HG03575 (cell line): ENCODE results near the gene TES.

Experiments
- ATAC-seq: cut with Tn5 transposase; IDR thresholded peaks from one replicate; pipeline ENCODE4 v1.9.1; 2021; ENCODE audit not compliant: unreplicated experiment, insufficient number of reproducible peaks, low FRiP score; ENCODE audit errors: extremely low read depth

The TES gene

DNA sequence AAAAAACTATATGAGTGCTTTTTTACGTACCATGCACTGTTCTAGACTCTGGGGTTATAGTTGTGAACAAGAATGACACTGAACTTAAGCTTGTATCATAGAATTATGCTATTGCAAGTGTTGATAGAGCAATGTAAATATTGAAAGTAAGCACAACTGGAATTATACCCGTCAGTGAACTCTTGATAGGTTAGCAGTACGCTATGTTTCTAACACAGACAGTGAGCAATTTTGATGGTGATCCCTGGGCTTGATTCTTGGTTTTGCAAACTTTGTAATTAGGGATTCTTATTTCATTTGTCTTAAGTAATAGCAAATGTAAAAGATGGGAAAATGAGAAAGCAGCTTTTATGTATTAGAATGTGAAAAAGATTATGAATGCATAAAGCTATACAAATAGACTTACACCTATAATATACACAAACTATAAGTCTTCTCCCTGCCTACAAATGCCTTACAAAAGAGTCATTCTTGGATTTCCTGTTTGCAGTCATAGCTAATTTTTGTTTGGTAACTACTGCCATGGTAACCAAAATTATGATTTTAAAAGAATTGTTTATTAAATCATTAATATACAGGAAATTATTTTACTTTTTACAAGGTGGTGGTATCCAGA lies 6.7 kb downstream of the TES start:
- ATAC-seq: no peak

DNA sequence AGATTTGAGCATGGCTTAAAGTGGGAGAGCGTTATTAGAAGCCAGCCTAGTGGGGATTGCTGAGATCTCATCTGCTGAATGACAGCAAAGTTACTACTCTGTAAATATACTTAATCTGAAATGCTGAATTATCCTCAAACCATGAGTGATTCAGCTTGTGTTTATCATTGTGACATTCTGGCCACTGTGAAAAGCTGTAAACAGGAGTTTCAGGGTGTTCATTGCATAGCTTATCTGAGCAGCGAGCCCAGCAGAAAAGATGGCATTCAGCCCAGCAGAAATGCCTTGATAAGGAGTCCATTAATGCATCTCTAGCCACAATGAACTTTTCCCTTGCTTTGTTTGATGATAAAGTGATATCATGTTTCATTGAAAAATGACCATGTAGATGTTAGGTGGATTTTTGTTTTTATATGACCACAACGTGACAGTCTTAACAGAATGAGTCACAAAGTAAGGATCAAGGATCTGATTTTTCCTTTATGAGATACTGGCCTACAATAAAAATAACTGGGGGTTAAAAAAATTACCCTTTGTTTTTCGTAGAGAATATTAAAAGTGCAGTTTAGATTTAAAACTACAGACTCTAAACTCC lies 7.8 kb downstream of the TES start:
- ATAC-seq: no peak

DNA sequence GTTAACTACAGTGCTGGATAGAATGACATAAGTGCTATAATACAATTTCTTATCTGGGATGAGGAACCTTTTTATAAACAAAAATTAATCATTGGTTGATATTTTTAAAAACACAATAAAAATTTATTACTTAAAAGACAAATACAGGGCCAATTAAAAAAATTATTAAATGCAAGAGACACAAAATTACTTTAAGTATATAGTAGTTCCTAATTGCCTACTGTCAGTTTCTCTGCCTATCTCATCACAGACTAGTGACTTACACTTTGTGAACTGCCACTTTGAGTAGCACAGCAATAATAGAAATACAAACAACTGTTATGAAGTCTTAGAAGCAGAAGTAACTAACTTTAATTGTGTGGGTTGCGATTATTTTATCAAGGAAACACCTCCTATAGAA lies 8.4 kb downstream of the TES start:
- ATAC-seq: no peak

DNA sequence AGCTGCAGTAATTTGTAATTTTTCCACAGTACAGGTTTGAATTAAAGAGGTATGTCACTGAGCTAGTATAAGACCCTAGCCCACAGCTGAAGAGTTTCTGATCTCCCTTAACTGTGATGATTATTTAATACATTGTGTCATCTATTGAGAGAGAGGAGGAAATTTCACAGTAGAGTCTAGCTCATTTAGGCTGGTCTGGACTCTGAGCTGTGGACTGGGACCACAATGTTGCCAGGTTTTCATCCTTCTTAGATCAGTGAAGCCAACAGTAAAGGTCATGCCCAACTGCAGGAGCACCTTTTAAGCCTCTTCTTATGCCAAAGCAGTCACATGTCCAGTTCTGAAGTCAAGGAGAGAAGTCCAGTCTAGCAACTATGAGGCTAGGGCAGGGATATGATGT lies 8.9 kb downstream of the TES start:
- ATAC-seq: no peak

DNA sequence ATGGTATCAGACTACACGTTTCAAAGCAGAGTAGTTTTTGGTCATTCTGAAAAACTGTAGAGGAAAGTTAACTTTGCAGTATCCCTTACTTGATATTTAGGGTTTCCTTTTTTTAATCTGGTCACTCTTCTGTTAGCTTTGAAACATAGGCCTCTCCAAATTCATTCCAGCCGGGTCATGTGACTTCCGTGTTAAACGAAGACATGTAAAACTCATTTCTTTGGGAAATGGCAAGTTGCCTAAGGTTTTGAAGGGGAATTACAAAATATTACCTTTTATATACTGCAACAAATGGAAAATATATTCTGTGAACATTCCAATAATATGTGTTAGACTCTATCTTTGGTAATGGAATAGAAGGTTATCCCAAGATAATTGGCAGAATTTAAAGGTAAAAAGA lies 9.5 kb downstream of the TES start:
- no peak for ATAC-seq

DNA sequence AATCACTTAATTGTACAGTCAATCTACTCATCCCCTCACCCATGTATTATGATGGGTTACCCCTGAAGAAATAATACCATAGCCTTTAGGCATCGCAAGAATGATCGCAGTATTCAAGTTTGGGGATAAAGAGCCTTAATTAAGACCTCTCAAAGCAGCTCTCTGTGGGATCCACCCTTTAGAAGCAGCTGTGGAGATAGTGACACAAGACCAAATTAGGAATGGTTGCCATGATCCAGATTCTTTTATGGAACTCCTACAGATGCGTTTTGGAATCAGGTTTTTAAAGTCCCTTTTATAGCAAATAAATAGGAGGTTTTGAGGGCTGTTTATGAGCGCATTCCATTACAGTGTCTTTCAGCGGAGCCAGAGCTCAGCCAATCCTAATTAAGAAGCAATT lies 12.2 kb downstream of the TES start:
- no peak for ATAC-seq

DNA sequence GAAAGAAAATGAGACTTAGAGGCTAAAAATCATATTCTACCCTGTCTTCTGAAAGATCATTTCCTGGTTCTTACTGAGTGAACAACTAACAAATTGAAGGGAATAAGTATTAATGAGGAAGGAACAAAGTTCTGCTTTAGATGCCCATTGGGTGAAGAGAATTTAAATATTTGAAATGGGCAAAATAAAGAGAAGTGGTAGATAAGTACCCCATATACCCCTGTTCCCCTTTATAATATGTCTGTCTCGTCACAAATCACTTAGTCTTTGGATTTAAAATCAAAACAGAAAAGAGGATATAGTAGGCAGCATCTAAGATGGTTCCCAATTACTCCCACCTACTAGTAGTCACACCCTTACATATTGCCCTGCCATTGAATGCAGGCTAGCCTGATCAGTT lies 13.2 kb downstream of the TES start:
- ATAC-seq: no peak

DNA sequence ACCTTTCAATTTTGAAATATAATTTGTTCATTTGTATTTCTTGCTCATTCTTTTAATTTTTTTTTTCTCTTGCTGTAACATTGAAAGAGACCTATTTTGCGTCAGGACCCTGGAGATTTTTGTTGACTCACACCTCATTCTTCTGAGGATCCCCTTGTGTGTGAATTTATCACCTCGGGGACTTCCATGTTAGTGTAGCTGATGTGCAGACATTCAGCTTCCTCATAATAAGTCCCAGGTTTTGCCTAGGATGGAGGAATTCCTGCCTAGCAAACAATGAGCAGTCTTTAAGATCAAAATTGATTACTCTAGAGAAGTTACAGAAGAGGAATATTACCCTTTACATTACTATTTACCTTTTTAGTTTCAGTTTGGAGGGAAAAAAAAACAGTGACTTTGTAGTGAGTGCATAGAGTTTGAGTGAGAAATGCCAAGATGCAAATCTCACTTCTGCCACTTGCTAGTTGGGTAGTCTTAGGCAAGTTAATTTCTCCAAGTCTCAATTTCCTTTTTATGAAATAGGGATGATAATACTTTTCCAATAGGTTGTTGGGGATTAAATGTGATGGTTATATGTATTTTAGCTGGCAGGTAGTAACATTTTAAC lies 14.3 kb downstream of the TES start:
- ATAC-seq: no peak

DNA sequence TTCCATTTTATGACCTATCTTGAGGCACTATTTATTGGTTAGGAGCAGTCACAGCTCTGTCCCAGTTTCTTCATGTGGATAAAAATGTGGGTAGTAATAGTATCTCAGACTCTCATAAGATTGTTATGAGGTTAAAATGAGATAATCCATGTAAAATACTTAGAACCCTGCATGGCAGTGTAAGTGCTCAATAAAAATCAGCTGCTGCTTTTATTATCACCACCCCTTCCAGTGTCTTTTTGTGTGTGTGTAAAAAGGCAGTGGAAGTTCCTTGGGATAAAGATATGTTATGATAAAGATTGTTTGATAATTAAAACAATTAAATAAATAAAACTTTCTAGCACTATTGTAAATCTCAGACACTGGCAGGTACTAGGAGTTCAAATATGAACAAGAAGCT lies 15.5 kb downstream of the TES start:
- ATAC-seq: no peak

DNA sequence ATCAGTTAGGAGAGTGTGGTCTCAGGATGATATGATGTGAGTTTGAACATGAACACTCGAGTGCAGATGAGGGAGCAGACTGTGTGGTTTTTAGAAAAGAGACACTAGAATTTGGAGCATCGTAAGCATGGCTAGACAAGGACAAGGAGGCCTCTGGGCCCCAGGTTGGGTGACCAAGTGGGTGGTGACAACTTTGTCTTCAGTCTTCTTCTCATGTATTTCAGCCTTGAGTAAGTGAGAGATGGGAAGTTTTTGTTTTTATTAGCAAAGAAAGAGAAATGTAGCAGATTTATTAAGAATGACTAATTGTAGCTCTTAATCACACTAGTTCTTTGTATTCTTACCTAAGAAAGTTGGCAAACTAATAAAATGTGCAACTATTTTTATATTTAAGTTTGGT lies 16.3 kb downstream of the TES start:
- no peak for ATAC-seq

DNA sequence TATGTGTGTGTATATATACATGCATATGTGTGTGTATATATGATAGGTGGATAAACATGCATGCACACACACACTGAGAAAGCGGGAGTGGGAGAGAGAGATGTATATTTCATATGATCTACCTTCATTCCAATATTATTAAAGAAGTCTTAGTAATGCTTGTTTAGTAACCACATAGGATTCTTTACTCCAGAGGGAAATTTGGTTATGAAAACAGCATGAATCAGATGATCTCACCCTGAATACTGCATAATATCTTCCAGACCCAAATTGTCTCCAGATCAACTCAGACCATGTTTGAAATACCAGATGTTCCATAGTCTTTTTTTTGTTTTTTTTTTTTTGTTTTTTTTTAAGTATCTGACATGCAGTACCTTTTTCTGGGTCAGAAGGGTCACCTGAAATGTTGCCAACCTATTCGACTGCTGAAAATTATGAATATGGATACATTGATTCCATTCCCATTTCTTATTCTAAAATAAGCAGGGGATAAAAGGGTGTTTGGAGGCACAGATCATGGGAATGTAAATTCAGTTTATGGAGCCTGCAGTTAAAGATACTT lies 17.4 kb downstream of the TES start:
- no peak for ATAC-seq

DNA sequence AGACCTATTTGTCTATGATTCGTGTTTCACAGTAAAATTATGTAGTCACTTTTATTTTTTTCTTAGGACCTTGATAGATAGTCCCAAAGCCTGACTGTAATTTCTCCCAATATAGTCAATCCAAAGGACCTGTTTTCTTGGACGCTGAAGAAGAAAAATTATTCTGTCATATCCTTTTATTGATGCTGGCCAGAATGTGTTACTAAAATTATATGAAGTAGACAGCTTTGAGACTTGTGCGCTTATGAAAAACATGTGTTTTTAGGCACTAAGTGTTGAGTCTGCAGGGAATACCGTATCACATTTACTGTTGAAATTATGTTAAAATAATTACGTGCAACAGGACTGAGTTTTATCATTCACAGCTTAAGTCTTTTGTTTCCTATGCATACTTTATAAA lies 17.9 kb downstream of the TES start:
- ATAC-seq: no peak

DNA sequence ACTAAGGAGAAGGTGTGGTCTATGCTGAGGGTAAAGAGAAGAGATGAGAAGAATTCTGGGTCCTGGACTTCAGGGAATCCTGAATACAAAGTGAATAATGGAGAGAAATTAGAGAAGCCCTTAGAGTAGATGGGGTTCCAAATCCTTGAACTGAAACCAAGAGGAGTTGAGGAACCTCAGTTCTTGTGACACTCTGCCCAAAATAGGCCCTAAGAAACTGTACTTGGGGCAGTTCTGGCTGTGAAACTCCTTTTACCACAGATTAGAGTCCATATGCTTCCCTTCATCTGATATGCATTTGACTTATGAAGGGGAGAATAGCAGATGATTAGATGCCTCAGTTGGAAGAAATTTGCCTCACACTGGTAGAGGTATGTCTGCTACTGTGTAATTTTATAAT lies 19.0 kb downstream of the TES start:
- peak; percentile 42 for ATAC-seq

DNA sequence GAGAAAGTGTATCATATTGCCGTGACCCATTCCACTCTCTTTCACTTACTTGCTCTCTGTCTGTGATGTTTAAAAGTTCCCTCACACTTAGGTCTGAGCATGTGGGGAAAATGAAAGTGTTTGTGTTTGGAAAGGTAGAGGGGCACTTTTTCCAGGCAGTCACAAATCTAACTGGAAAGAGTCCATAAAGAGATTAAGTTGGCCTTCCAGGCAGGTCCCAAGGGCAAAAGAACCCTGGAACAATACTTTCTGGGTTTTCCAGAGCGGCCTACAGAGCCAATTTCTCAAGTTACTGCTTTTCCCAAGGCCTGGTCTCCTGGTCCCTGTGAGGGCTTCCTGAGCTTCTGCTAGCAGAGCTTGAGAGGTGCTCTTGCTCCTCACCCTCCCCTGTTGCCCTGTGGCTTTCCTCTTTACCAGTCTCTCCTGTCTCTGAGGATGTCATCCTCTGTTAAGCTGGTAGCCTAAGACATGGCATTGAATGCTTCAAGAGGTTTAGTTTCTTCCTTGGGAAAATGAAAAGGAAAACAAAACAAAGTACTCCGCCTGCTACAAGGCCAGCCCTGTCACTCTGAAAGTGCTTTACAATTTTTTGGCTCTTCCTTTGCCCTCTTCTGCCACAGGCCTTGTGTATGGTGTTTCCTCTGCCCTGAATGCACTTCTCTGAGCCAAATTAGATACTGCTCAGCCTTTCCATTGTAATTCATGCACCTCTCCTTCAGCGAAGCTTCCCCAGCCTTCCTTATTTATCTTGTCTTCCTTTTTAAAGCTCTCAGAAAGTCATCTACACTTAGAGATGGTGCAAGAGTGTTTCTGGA lies 20.1 kb downstream of the TES start:
- ATAC-seq: no peak

DNA sequence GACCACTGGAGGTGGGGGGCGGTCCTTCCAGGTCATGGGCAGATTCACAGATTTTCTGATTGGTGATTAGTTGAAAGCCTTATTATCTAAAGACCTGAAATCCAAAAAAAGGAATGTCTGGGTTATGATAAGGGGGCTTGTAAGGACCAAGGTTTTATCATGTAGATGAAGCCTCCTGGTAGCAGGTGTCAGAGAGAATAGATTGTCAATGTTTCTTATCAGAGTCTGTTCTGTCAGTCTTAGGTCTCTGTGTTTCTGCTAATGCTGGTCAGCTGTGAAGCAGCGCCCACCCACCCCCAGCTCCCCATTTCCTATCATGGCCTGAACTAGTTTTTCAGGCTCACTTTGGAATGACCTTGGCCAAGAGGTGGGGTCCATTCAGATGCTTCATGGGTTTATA lies 21.2 kb downstream of the TES start:
- no peak for ATAC-seq

DNA sequence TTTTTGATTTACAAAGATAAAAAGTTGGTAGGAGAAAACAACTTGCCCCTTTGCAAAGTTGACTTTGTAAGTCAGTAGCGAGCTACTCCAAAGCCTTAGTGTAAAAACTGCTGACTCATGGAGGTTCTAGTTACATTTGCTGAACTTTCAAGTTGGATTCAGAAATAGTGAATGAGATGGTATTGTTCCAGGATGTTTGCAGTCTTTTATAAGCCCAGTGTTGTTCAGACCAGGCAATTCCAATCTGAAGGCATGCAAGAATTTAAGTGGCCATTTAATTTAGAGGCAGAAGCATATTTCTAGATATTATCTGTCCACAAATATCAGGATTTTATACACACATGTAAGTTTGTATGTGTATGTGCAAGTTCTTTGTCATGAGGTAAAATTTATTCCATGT lies 21.6 kb downstream of the TES start:
- ATAC-seq: no peak

DNA sequence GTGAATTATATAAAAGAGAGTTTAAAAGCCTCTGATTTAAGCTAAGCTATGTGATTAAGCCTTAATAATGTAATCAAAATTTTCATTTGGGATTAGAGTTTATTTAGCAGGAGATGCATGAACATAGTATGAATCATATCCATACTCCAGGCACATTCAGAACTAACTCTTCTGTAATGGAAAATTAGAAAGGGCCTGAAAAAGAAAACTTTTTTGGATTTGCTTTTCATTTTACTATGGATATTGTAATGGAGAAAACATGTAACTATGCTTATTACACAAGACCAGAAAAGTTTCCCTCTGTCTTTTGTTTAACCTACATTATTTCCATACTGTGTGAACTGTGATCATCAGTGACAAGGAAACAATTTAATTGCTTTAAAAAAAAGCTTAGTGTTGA lies 22.0 kb downstream of the TES start:
- no peak for ATAC-seq

DNA sequence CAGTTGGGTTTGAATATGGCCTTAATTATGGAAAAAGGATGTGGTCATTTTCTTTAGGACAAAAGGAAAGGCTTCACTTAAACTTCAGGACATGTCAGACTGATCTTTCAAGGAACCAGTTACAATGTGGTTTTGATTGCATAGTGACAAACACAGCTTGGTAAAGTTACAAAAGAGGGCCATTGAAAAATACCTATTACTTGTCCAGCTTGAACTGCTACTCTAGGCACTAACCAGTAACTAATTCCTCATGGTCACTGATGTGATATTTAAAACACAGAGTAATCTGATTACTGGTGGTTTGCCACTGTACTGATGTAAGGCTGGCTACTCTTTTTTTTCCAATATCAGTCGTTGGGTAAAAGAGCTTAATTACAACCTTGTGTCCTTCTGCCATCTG lies 22.6 kb downstream of the TES start:
- no peak for ATAC-seq

DNA sequence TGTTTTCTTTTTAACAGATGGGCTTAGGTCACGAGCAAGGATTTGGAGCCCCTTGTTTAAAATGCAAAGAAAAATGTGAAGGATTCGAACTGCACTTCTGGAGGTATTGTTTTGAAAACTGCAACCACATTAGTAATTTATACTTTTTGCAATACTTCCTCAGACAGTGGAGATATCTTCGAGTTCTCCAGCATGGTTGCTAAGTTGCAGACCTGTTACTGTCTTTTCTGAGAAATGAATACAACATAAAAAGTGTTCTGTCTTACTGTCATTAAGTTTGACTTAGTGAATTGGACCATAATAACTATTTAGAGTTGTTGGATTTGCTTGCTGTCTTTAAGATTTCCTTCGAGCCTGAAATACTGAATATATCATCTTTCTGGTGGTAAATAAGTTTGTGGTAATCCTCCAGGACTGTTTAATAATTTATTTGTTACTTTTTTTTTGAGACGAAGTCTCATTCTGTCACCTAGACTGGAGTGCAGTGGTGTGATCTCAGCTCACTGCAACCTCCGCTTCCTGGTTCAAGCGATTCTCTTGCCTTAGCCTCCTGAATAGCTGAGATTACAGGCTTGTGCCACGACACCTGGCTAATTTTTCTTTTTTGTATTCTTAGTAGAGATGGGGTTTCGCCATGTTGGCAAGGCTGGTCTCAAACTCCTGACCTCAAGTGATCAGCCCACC lies 24.3 kb downstream of the TES start:
- ATAC-seq: no peak
